ENCODE data around the gene BHLHE23.

BHLHE23 gene

DNA sequence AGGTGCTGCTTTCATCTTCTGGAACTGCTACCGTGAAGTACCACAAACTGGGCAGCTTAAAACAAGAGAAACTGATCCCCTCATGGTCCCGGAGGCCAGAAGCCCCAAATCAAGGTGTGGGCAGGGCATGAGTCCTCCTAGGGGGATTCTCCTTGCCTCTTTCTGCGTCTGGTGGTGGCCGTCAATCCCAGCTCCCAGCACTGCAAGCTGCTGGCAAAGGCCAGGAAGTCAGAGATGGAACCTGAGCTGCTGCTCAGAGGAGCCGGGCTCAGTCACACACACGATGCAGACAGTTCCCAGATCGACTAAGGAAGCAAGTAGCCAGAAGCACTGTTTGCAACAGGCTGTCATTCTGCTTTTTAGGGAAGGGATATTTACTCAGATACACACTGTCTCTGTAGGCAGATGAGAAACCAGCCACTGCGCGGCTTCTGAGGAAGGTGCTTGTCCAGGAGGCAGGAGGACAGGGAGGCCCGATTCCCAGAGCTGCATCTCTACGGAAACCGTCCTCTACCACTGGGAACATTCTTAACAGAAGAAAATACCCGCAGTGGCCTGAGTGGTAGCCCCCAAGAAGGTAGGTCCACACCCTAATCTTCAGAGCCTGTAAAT, 15.5 kb downstream of the BHLHE23 start:
- no peak for DNase-seq (ENCODE audit: low spot score)

DNA sequence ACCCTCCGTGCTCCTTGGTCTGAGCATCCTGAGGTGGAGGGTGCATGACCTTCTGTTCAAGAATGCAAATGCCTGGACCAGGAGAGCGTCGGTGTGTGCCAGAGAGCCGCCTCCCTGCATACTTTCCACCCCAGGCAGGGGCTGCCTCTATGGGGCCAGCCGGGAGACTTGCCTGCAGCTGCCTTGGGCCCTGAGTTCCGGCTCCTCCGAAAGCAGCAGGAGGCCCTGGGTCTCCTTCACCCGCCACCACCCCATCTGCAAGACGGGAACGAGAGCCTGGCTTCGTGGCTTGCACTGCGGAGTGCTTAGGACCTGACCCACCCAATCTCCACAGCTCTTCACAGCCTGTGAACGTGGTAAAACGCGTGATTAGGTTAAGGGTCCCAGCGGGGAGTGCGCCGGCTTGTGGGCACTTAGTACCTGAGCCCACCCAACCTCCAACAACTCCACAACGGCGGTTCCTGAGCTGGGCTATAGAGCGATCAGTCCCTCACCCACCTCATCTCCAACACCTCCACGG, 16.4 kb downstream of the BHLHE23 start:
- no peak for DNase-seq (ENCODE audit: low spot score)

DNA sequence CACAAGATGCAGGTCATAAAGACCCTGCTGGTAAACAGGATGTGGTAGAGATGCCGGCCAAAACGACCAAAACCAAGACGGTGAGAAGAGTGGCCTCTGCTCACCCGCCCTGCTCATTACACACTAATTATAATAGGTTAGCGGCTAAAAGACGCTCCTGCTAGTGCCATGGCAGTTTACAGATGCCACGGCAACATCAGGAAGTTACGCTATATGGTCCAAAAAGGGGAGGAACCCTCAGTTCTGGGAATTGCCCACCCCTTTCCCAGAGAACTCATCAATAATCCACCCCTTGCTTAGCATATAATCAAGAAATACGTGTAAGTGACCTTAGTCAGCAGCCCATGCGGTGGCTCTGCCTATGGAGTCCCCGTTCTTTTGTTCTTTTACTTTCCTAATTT, 17.6 kb downstream of the BHLHE23 start:
- no peak for DNase-seq (ENCODE audit: low spot score)

DNA sequence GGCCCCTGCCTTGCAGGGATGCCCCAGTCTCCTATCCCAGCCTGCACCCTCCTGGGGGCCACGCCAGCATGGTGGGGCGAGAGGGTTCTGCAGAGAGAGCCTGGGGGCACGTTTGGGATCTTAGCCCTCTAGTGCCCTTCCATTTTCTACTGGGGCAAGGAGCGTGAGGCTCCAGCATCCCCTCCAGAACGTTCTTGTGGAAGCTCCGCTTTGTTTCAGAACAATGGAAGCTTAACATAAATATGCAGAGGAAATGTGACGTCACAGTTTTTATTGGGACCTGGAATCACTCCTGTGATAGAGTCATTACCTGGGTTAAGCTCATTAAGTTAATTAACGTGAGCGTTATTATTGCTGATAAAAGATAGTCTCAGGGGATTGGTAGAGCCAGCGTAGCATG, 19.6 kb downstream of the BHLHE23 start:
- no peak for DNase-seq (ENCODE audit: low spot score)

DNA sequence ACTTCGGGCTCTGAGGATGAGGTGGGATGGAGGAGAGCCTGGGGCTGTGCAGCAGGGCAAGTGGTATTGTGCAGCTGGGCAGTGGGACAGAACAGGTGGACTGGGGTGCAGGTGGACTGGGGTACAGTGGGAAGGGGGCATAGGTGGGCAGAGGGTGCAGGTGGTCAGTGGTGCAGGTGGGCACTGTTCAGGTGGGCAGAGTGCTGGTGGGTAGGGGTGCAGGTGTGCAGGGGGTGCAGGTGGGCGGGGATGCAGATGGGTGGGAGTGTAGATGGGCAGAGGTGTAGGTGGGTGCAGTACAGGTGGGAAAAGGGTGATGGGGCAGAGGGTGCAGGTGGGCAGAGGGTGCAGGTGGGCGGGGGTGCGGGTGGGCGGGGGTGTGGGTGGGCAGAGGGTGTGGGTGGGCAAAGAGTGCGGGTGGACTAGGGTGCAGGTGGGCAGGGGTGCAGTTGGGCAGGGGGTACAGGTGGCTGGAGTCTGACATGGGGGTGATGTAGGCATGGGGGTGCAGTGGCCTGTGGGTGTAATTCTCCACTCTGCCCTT, 20.4 kb downstream of the BHLHE23 start:
- no peak for DNase-seq (ENCODE audit: low spot score)

DNA sequence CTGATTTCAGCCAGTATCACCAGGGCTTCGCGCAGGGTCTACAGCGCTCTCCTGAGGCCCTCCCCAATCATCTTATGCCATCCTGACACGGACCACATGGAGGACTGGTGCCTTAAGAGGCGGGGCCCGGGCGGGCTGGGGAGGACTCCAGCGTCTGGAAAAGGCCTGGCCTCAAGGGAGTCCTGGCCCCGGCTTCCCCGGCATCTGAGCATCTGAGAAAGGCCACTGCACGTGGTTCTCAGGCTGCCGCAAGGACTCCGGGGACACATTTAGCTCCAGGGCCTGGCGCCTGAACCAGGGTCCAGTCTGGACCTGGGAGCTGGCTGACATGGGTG, 21.4 kb downstream of the BHLHE23 start:
- DNase-seq (ENCODE audit: low spot score) = no peak

DNA sequence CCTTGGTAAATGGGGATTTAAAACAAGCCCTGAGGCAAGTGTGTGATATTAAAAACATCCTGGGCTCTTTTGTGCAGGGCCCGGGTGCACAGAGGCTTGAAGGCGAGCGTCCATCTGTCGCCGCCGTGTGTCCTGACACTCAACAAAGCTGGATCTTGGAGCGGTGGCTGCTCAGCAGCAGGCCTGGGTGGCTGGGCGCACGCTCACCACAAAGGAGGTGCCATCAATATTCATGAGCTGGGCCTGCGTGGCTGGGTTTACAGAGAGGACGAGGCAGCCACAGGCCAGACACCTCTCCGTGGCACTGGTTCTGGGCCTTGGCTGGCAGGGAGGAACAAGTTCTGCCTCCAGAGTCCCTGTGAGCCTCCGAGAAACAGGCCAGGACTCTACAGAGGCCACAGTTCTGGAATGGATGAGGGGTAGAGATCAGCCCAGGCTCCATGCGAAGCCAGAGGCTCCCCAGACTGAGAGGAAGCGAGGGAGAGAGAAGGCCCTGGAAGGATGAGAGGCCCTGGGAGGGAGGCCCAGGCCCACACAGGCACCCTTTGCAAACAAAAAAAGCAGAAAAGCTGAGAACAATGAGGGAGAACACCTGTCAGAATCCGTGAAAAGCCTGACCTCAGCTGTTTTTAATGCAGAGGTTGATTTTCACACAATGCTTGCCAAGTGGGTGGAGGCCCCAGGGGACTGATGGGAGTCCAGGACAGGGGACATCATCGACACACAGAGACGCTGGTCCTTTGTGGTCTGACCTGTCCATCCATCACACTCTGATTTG, 21.9 kb downstream of the BHLHE23 start:
- no peak for DNase-seq (ENCODE audit: low spot score)

DNA sequence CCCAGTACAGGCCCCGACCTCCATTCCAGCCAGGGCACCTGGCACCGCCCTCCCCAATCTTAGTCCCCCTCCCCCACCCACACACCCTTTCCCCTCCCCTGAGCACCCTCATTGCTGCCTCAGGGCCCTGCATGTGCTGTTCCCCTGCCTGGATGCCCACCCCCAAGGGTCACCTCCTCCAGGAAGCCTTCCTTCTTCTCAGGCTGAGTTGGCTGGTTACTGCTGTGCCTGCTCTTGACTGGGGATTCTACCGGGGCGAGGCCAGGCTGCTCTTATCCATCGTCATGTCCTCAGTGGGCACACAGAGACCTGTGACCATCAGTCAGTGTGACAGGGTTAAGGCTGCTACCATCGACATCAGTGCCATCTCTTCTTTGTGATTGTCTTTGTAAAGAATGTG, 23.6 kb downstream of the BHLHE23 start:
- DNase-seq (ENCODE audit: low spot score) = no peak

DNA sequence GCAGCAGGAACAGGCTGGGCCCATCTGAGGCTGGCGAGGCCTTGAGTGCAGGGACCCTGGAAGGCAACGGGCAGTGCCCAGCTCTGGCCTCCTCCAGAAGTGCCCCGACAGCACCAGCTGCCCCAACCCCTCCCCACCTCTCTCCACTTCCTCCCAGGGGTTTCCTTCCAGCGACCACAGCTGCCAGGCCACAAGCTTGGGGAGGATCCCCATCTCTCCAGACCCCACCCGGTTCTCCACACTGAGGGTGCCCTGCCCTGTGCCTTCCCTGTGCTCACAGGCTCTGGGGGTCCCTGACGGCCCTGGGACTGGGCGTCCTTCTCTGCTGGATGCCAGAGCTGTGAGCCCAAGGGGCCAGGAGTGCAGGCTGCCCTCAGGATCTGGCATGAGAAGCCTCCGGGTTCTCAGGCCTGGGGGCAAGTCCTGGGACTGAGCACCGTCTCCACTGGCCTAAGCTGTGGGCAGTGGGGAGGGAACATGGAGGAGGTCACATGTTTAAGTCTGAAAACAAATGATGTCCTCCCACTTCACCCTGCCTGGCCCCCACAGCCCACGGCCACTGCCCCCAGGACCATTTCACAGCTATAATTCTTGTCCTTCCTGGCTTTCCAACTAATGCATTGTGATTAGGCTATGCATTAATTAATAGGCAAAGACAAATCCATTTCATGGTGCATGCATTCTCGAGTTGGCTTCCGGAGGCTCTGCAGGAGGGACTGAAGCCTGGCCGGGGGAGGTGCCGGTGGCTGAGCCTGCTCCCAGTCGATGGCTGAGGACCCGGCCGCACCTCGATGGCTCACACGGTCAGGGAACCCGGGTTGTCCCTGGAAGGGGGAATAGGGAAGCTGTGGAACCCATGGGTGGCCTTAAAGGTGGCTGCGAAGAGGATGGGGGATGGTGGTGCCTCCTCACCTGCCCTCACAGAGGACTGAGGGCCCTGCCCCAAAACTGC, 24.4 kb downstream of the BHLHE23 start:
- no peak for DNase-seq (ENCODE audit: low spot score)

DNA sequence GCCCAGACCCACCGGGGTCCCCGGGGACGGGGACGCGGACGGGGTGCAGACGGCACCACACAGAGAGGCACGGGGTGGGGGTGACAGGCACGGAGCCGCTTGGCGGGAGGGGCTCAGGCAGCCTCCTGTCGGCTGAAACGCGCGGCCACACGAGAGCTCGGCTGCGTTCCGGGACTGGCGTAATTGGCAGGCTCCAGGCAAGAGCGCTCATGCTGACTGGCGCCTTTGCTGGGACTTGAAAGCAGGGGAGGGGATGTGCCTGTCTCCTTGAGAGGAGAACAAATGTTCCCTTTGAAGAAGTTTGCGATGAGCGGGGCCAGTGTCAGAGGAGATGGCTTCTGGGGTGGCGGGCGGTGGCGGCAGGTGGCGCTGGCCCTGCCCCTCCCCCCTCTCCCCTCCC, 25.8 kb downstream of the BHLHE23 start:
- DNase-seq (ENCODE audit: low spot score) = no peak

DNA sequence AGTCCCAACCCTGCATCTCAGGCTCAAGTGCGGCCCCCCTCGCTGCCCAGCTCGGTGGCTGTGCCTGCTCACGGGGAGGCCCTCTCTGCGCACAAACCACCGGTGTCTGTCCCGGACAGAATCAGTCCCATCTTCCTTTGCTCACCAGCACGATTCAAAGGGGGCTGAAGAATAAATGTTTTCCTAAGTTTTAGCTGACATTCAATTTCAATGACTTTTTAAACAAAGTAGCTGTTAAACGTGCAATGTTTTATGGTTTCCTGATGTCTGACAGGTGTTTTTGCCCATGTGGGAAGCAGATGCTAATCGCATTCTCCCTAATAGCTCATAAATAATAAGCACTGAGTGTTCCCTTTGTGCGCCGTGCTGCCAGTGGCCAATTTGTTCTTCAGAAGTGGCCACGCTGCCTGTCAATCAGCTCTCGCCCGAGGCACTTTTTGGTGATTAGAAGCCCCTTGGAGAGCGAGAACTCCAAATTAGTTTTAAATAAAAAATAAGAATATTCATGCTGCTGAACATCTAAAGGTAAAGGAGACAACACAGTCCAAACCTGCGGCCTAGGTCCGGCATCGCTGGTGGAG, 26.3 kb downstream of the BHLHE23 start:
- DNase-seq (ENCODE audit: low spot score) = no peak

DNA sequence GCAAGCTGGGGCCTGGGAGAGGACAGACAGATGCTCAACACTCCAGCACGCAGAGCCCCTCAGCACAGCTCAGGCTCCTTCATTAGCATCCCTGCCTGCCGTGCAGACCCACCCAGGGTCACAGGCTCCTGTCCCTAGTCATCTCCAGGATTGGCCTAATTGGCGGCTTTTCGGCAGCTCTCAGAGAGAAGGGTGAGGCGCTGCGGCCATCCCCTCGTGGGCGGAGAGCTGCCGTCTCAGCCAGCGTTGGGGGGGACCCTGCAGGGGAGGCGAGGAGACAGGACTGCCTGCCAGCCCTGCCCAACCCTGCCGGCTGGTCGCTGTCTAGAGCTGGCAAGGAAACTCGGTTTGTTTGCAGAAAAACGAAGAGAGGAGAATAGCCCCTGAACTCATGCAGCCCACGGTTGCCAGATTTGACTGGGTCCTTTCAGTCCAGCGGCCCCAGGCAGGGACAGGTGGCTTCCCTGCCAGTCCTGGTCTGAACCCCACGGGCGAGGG, 26.8 kb downstream of the BHLHE23 start:
- DNase-seq (ENCODE audit: low spot score) = no peak

DNA sequence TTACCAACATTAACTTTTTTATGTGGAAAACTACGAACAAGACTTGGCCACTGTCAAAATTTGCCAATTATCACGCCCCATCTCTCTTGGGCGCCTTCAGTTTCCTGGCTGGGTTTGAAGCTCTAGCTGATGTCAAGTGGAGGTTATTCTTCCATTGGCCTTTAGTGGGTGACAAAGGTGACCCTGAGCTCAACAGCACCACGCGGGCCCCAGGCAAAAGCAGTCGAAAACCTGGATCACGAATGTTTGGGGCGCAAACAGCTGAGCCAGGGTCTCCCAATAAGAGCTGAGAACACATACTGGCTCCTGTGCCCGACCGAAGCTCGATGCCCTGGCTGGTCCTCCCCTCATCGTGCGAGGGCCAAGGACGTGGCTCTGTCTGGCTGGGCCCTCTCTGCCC, 27.5 kb downstream of the BHLHE23 start:
- DNase-seq (ENCODE audit: low spot score) = no peak

DNA sequence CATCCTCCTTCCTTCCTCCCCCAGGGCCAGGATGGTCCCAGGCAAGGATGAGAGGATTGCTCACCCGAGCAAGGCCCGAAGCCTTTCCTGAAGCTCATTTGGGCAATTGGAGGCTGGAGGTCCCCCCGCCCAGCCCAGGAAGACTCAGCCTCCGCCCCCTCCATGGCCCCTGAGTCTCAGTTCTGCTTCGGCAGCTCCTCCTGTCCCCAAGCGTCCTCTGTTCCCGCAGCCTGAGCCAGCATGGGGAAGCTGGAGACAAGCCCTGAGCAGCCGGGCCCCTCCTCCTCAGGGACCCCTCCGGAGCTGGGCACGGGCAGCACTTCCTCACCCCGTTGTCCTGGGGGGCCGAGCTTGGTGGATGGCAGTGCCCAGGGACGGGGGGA, 28.2 kb downstream of the BHLHE23 start:
- DNase-seq (ENCODE audit: low spot score) = no peak

DNA sequence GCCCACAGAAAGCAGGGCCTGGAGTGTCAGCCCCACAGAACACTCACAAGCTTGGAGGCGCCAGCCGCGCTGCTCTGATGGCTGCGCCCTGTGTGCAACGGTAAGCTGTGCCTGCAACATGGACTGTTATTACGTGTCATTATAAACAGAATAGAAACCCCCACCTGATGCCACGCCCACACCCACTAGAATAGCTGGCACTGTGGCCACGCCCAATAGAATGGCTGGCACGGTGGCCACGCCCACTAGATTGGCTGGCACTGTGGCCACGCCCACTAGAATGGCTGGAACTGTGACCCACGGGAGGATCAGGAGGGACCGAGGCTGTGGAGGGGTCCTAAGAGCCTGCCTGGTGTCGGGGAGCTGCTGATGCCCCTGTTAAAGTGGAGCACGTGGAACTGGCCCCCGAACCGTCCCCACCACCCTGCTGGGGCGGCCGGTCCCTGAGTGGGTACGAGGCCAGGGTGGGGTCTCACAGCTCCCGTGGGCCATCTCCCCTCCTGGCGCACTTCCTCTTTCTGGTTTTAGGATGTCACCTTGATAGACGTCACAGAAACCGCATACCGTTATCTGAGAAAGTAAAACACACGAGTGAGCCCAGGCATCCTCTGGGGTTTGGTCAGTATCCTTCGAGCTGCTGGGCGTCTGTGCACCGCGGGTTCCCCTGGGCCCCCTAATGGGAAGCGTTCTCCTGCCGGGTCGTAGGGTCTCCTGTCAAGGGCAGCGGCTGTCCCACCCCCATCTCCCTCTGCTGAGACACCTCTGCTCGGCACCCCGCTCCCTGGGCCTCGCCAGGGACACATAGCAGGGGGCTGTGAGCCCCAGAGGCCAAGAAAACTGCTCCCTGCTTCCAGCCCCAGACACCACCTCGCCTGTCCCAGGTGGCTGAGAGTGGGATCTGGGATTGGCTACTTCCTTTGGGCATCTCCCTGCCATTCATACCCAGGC, 28.9 kb downstream of the BHLHE23 start:
- peak; percentile 58 for DNase-seq (ENCODE audit: low spot score)

DNA sequence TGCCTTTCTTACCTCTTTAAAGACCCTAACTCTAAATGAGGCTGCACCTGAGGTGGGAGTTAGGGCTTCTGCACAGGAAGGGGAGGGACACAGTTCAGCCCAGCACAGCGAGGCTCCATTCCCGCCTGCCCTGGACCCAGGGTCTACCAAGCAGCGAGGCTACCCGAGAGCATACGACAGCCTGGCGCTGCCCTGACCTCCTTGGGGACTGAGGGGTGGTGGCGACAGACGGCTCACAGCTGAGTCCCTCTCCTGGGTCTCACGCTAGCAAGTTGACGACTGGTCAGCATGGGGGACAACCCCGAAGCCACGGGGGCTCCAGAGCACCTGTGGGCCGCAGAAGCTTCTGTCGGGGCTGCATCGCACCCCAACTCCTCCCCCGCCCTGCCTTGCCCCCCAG, 29.9 kb downstream of the BHLHE23 start:
- no peak for DNase-seq (ENCODE audit: low spot score)

DNA sequence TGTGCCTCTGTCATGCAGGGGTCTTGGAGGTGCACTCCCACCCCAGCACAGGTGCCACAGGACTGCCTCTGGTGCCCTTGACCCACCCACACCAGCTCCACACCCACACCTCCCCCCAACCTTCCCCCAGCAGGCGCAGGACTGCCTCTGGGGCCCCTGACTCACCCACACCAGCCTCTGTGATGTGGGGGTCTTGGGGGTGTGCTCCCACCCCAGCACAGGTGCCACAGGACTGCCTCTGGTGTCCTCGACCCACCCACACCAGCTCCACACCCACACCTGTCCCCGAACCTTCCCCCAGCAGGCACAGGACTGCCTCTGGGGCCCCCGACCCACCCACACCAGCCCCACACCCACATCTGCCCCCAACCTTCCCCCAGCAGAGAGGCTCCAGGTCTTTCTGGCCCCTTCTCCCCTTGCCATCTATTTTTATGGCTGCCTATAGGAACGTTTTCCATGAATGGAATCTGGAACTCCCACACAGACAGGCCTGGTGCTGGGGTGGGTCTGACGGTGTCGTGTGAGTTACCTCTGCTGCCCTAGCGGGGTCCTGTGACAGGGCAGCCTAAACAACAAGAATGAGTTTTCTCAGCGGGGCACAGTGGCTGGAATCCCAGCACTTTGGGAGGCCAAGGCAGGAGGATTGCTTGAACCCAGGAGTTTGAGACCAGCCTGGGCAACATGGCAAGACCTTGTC, 30.8 kb downstream of the BHLHE23 start:
- no peak for DNase-seq (ENCODE audit: low spot score)

DNA sequence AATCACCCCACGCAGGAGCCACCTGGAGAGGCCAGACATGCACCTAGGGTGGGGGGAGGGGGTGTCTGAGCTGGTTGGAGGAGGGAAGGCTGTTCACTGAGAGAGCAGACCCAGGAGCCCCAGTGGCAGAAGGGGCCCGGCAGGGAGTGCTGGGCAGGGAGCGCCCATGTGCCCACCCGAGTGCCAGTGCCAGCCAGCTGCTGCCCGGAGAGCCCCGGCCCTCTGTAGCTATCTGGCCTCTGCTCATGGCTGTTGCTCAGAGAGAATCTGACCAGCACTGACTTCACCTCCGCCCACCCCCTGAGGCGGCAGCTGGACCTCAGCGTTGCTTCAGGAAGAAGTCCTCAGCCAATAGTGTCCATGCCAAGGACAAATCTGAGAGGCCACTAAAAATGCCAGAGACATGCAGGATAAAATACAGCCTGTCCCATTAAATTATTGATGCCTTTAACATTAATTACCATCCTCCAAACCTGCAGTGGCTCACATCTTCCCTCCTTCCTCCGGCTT, 31.5 kb downstream of the BHLHE23 start:
- no peak for DNase-seq (ENCODE audit: low spot score)

DNA sequence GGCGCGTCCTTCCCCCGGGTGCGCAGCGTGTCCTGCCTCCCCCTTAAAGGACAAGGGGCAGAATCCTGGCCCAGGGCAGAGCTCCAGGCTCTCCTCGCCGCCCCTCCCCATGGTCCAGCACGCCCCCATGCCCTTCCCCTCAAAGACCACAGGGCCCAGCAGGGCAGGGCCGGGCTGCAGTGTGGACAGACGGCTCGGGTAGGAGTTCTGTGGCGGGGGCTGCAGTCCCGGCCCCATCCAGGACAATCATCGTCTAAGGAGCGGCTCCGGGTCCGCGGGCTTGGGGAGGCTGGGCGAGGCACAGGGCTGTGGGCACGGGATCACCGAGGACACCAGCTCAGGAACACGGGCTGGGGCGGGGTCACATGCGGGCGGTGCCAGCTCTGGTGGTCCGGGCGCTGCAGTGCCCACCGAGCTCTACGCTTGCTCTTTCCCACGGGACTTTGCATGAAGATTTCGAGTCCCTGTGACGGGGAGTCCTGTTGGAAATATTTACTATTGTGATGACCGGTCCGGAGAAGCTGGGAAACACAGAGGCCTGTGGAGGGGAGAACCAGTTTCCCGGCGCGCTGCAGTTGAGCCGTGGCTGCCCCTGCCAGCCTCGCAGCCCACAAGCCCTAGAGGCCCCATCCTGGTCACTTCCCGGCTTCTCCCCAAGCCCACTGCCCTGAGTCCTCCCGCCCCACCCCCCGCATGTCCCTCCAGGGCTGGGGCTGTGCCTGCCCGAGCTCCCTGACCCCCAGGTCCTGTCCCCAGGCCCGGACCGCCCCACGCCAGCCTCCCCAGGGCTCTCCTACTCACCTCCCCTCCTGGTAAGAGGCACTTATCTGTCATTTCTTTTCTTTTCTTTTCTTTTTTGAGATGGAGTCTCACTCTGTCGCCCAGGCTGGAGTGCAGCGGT, 33.7 kb downstream of the BHLHE23 start:
- DNase-seq (ENCODE audit: low spot score) = no peak
